HUES48 (cell line): ENCODE results near the gene COL12A1.
"Not testable (repeated sequence)": the region's sequence is repeated elsewhere in the genome, so short reads cannot be mapped to it uniquely, and the experiment has no call there.

Experiments
- H3K27ac ChIP-seq: one replicate; pipeline ENCODE4 v1.7.0; 2013; ENCODE audit warnings: low read depth, low read length, inconsistent platforms
- H3K27me3 ChIP-seq: 2 replicates; pipeline ENCODE4 v1.6.1; 2013; ENCODE audit warnings: mild to moderate bottlenecking, low read length; ENCODE audit not compliant: control insufficient read depth, insufficient read depth
- H3K36me3 ChIP-seq: 2 replicates; pipeline ENCODE4 v1.6.1; 2013; ENCODE audit warnings: low read length; ENCODE audit not compliant: control insufficient read depth, insufficient read depth
- H3K4me1 ChIP-seq: 2 replicates; pipeline ENCODE4 v1.6.1; 2013; ENCODE audit warnings: mild to moderate bottlenecking, low read length; ENCODE audit not compliant: control insufficient read depth, insufficient read depth
- H3K4me3 ChIP-seq: 2 replicates; pipeline ENCODE4 v1.5.1; 2013; ENCODE audit warnings: mild to moderate bottlenecking, low read depth, low read length
- H3K9ac ChIP-seq: 2 replicates; pipeline ENCODE4 v1.6.1; 2013; ENCODE audit warnings: mild to moderate bottlenecking, low read depth, low read length, moderate library complexity
- H3K9me3 ChIP-seq: 2 replicates; pipeline ENCODE4 v1.6.1; 2013; ENCODE audit warnings: low read length; ENCODE audit not compliant: control insufficient read depth, insufficient read depth

Gene COL12A1

GRCh38 chr6:75201901-75202672, 3.8 kb downstream of the COL12A1 start:
- Histone ChIP-seq H3K36me3 (no peaks in the 10 kb centered on the region), H3K27ac (no peak overlapping the region), H3K27me3 (peaks cover 66% of the 10 kb centered on the region), H3K4me3 (peak overlapping the region; percentile 61), H3K4me1 (peaks cover 20% of the 10 kb centered on the region), H3K9ac (no peak overlapping the region), H3K9me3 (no peaks in the 10 kb centered on the region)

GRCh38 chr6:75201021-75201420, 4.8 kb downstream of the COL12A1 start:
- H3K4me3 ChIP-seq, result no peak overlapping the region
- H3K27me3 ChIP-seq, result peaks cover 55% of the 10 kb centered on the region
- no peaks in the 10 kb centered on the region for H3K9me3 ChIP-seq
- H3K27ac ChIP-seq, result no peak overlapping the region
- H3K36me3 ChIP-seq, result no peaks in the 10 kb centered on the region
- peaks cover 13% of the 10 kb centered on the region; the same call in 1 of the 2 replicates for H3K4me1 ChIP-seq
- no peak overlapping the region for H3K9ac ChIP-seq

GRCh38 chr6:75199889-75200288, 6.0 kb downstream of the COL12A1 start:
- H3K4me3 ChIP-seq, result no peak overlapping the region
- H3K9ac ChIP-seq, result no peak overlapping the region
- H3K27ac ChIP-seq, result no peak overlapping the region
- no peaks in the 10 kb centered on the region for H3K9me3 ChIP-seq
- H3K4me1 ChIP-seq, result peaks cover 13% of the 10 kb centered on the region; the same call in 1 of the 2 replicates
- no peaks in the 10 kb centered on the region for H3K36me3 ChIP-seq
- peaks cover 44% of the 10 kb centered on the region for H3K27me3 ChIP-seq

- H3K4me1 ChIP-seq, result no peaks in the 10 kb centered on the region
- H3K9me3 ChIP-seq, result no peaks in the 10 kb centered on the region
- H3K36me3 ChIP-seq, result no peaks in the 10 kb centered on the region
- peaks cover 7% of the 10 kb centered on the region for H3K27me3 ChIP-seq
- H3K4me3 ChIP-seq, result no peak overlapping the region
- H3K9ac ChIP-seq, result no peak overlapping the region
- H3K27ac ChIP-seq, result no peak overlapping the region
Observed at GRCh38 chr6:75196081-75196687, 9.7 kb downstream of the COL12A1 start.

GRCh38 chr6:75188221-75188925, 17.5 kb downstream of the COL12A1 start:
- H3K36me3 ChIP-seq, result no peaks in the 10 kb centered on the region
- no peaks in the 10 kb centered on the region for H3K27me3 ChIP-seq
- H3K27ac ChIP-seq, result no peak overlapping the region
- no peak overlapping the region for H3K4me3 ChIP-seq
- no peak overlapping the region for H3K9ac ChIP-seq
- no peaks in the 10 kb centered on the region for H3K9me3 ChIP-seq
- no peaks in the 10 kb centered on the region for H3K4me1 ChIP-seq

- H3K9ac ChIP-seq, H3K27me3 ChIP-seq, H3K27ac ChIP-seq, H3K9me3 ChIP-seq, H3K4me3 ChIP-seq, H3K4me1 ChIP-seq, H3K36me3 ChIP-seq: not testable (repeated sequence)
Observed at GRCh38 chr6:75186581-75186980, 19.3 kb downstream of the COL12A1 start.

GRCh38 chr6:75183099-75183541, 22.7 kb downstream of the COL12A1 start:
- Histone ChIP-seq H3K9me3 (no peaks in the 10 kb centered on the region), H3K4me1 (peaks cover 3% of the 10 kb centered on the region; the same call in 1 of the 2 replicates), H3K27me3 (no peaks in the 10 kb centered on the region), H3K36me3 (no peaks in the 10 kb centered on the region), H3K27ac (no peak overlapping the region), H3K9ac (no peak overlapping the region), H3K4me3 (no peak overlapping the region)

GRCh38 chr6:75180864-75181263, 25.0 kb downstream of the COL12A1 start:
- Histone ChIP-seq H3K9me3 (no peaks in the 10 kb centered on the region), H3K27me3 (no peaks in the 10 kb centered on the region), H3K36me3 (no peaks in the 10 kb centered on the region), H3K27ac (no peak overlapping the region), H3K9ac (no peak overlapping the region), H3K4me1 (peaks cover 3% of the 10 kb centered on the region; the same call in 1 of the 2 replicates), H3K4me3 (no peak overlapping the region)

GRCh38 chr6:75178757-75179156, 27.1 kb downstream of the COL12A1 start:
- Histone ChIP-seq H3K9me3 (no peaks in the 10 kb centered on the region), H3K36me3 (no peaks in the 10 kb centered on the region), H3K27me3 (no peaks in the 10 kb centered on the region), H3K9ac (no peak overlapping the region), H3K27ac (no peak overlapping the region), H3K4me3 (no peak overlapping the region), H3K4me1 (peaks cover 3% of the 10 kb centered on the region; the same call in 1 of the 2 replicates)

- H3K9ac ChIP-seq, result no peak overlapping the region
- no peak overlapping the region for H3K27ac ChIP-seq
- H3K36me3 ChIP-seq, result no peaks in the 10 kb centered on the region
- H3K4me1 ChIP-seq, result peaks cover 8% of the 10 kb centered on the region; the same call in 1 of the 2 replicates
- H3K27me3 ChIP-seq, result no peaks in the 10 kb centered on the region
- no peak overlapping the region for H3K4me3 ChIP-seq
- H3K9me3 ChIP-seq, result no peaks in the 10 kb centered on the region
Observed at GRCh38 chr6:75176076-75176582, 29.7 kb downstream of the COL12A1 start.
